ENCODE data around the gene ACKR2. TPM values are rescaled to one million over a fixed set of nuclear protein-coding genes. Genes with fewer than 3 reads are reported as not detected.

ACKR2 gene
- total RNA-seq, 1 experiment from 2014 or later = not detected

DNA sequence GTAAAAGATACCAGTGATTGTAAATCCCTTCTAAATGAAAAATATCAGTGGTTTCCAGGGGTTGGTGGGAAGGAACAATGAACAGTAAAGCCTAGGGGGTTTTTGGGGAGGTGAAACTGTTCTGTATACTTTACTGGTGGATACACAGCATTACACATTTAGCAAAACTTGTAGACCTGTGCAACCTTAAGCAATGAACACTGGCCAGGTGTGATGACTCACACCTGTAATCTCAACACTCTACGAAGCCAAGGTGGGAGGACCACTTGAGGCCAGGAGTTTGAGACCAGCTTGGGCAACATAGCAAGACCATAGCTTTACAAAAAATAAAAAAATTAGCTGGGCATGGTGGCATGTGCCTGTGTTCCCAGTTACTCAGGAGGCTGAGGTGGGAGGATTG lies 38.0 kb upstream of the ACKR2 start:
- Mint-ChIP-seq H3K36me3 (ENCODE audit: insufficient read depth in 1 of 3, low read depth in 3 of 3) (no peaks in the 10 kb centered on the region; a peak in 2 of 7 replicates), H3K27me3 (ENCODE audit: low read depth) (peaks cover 24% of the 10 kb centered on the region), H3K9me3 (peaks cover 5 to 13% of the 10 kb centered on the region in 2 experiments; a peak in 3 of 5 replicates), H3K4me3 (no peak overlapping the region), H3K4me1 (peaks cover 7 to 10% of the 10 kb centered on the region in 2 experiments), H3K27ac (no peak overlapping the region)
- H3K27me3 ChIP-seq (ENCODE audit: insufficient read depth, low read length) = no peaks in the 10 kb centered on the region
- TF ChIP-seq, protein P1, sequence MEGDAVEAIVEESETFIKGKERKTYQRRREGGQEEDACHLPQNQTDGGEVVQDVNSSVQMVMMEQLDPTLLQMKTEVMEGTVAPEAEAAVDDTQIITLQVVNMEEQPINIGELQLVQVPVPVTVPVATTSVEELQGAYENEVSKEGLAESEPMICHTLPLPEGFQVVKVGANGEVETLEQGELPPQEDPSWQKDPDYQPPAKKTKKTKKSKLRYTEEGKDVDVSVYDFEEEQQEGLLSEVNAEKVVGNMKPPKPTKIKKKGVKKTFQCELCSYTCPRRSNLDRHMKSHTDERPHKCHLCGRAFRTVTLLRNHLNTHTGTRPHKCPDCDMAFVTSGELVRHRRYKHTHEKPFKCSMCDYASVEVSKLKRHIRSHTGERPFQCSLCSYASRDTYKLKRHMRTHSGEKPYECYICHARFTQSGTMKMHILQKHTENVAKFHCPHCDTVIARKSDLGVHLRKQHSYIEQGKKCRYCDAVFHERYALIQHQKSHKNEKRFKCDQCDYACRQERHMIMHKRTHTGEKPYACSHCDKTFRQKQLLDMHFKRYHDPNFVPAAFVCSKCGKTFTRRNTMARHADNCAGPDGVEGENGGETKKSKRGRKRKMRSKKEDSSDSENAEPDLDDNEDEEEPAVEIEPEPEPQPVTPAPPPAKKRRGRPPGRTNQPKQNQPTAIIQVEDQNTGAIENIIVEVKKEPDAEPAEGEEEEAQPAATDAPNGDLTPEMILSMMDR (conservative IDR thresholded peaks at IDR 0.05) = no peak
- H2BK120ac ChIP-seq (ENCODE audit: low read depth, low read length, poor library complexity, severe bottlenecking) = no peak overlapping the region
- no peak overlapping the region for H4K91ac ChIP-seq (ENCODE audit: insufficient read length, low read depth, low read length)
- H3K9me3 ChIP-seq (ENCODE audit: control insufficient read depth, low read depth, low read length) = no peaks in the 10 kb centered on the region
- no peak overlapping the region for H3K27ac ChIP-seq (ENCODE audit: insufficient read length, low read depth, low read length)
- H4K20me1 ChIP-seq (ENCODE audit: control insufficient read depth, insufficient read depth, insufficient read length) = no peaks in the 10 kb centered on the region
- H3K4ac ChIP-seq (ENCODE audit: low read depth, low read length) = no peak overlapping the region
- no peak overlapping the region for H2BK5ac ChIP-seq (ENCODE audit: insufficient read length, low read length)
- no peak overlapping the region for H4K8ac ChIP-seq (replicated peaks; ENCODE audit: insufficient read length, low read depth, low read length)
- H3K23me2 ChIP-seq (ENCODE audit: insufficient read length, low read depth, low read length, poor library complexity, severe bottlenecking) = peaks cover 10% of the 10 kb centered on the region
- H2BK15ac ChIP-seq (ENCODE audit: low read depth, low read length) = no peak overlapping the region
- H3T11ph ChIP-seq (ENCODE audit: low read length) = no peak overlapping the region
- H2AFZ ChIP-seq (ENCODE audit: low read length) = no peak overlapping the region
- H3K18ac ChIP-seq (ENCODE audit: insufficient read length, low read depth, low read length) = no peak overlapping the region
- H3K23ac ChIP-seq (ENCODE audit: insufficient read length, low read depth, low read length) = no peak overlapping the region
- H2BK12ac ChIP-seq (ENCODE audit: insufficient read length, low read depth, low read length) = no peak overlapping the region
- no peak overlapping the region for H4K5ac ChIP-seq (ENCODE audit: insufficient read length, low read depth, low read length)
- no peak for DNase-seq
- no peak overlapping the region for H3K56ac ChIP-seq (ENCODE audit: insufficient read length, low read depth, low read length)
- no peak overlapping the region for H3K4me2 ChIP-seq (ENCODE audit: insufficient read depth, insufficient read length, low read length)
- no peaks in the 10 kb centered on the region for H3K79me1 ChIP-seq (ENCODE audit: insufficient read depth, low read depth, low read length, poor library complexity, severe bottlenecking)
- no peaks in the 10 kb centered on the region for H3K79me2 ChIP-seq (ENCODE audit: insufficient read depth, low read length)
- H2AK5ac ChIP-seq (ENCODE audit: insufficient read length, low read length) = no peak overlapping the region
- 0 out of 2 replicates have a peak, but pooled peaks cover 2% of the 10 kb centered on the region for H3K4me1 ChIP-seq (ENCODE audit: insufficient read depth, low read length)
- WGBS (ENCODE audit: extremely low coverage, insufficient read length, low lambda C conversion rate) = no CpG with 5 or more reads among the region's 1 CpG
- no peak overlapping the region for H3K14ac ChIP-seq (ENCODE audit: insufficient read depth, low read length)
- no peak overlapping the region for H2BK20ac ChIP-seq (ENCODE audit: low read depth, low read length, poor library complexity, severe bottlenecking)
- no peak overlapping the region for H3K9ac ChIP-seq (ENCODE audit: extremely low read depth, insufficient read length, low read length)
